Panc1 (cell line): Measurements from ENCODE around the gene SARS1. TPM values are rescaled to one million over a fixed set of nuclear protein-coding genes. Genes with fewer than 3 reads are reported as not detected.

Experiments
- ATAC-seq: fragments of 200-7000 bp; cut with Tn5 transposase; 2 replicates; pipeline ENCODE4 v1.9.1; 2020; ENCODE audit warnings: mild to moderate bottlenecking, moderate library complexity
- BruUV-seq: library from RNA; stranded (reverse); fragments of 400-500 nt; replicated peaks from 2 replicates; lab custom pipeline; 2021; lab: Mats Ljungman, UMichigan
- CTCF ChIA-PET: fragments of 300-600 bp; sonication (Branson Sonifier 250); formaldehyde crosslinking; loops from one replicate; lab custom pipeline; 2022; ENCODE audit warnings: antibody characterized with exemption; lab: Charles Lee
- POLR2A ChIA-PET: fragments of 300-600 bp; sonication (Branson Sonifier 250); formaldehyde crosslinking; loops from one replicate; lab custom pipeline; 2022; ENCODE audit warnings: antibody characterized with exemption; lab: Charles Lee
- DNase-seq: peaks from one replicate; pipeline ENCODE4 v3.0.0-alpha.2; 2010; ENCODE audit warnings: low read depth, low spot score
- H3K27ac ChIP-seq: 2 replicates; pipeline ENCODE4 v1.5.1; 2011; ENCODE audit warnings: mild to moderate bottlenecking, low read length, inconsistent platforms
- H3K27me3 ChIP-seq: fragments of 200-500 bp; sonication (Bioruptor generic); 2 replicates; pipeline ENCODE4 v1.6.0; 2014; ENCODE audit warnings: low read length, inconsistent platforms; ENCODE audit not compliant: control insufficient read depth, insufficient read depth
- H3K36me3 ChIP-seq: fragments of 200-500 bp; sonication (Bioruptor generic); 2 replicates; pipeline ENCODE4 v1.5.1; 2014; ENCODE audit warnings: inconsistent platforms, mild to moderate bottlenecking, low read length, moderate library complexity; ENCODE audit not compliant: control insufficient read depth, insufficient read depth
- H3K4me1 ChIP-seq: 2 replicates; pipeline ENCODE4 v1.5.1; 2011; ENCODE audit warnings: inconsistent platforms, mild to moderate bottlenecking, low read length, moderate library complexity; ENCODE audit not compliant: control insufficient read depth, insufficient read depth
- H3K4me3 ChIP-seq, 2 experiments: 2 replicates each; pipeline ENCODE4 v1.5.1; 2011 to 2012; ENCODE audit warnings: low read depth in 2 of 2, low read length in 2 of 2, mild to moderate bottlenecking in 2 of 2, inconsistent platforms in 1 of 2, moderate library complexity in 1 of 2
- H3K9me3 ChIP-seq: fragments of 200-500 bp; sonication (Bioruptor generic); 2 replicates; pipeline ENCODE4 v1.5.1; 2014; ENCODE audit warnings: low read depth, mild to moderate bottlenecking, inconsistent platforms, low read length, moderate library complexity; ENCODE audit not compliant: control insufficient read depth, insufficient read depth
- CTCF ChIP-seq: fragments of 450-650 bp; IDR thresholded peaks from 2 replicates; pipeline ENCODE4 v1.5.1; 2017; ENCODE audit warnings: mild to moderate bottlenecking
- POLR2AphosphoS5 ChIP-seq: IDR thresholded peaks from 2 replicates; pipeline ENCODE4 v1.6.1; 2012; ENCODE audit warnings: mild to moderate bottlenecking, low read depth, low read length, moderate library complexity
- REST ChIP-seq, 2 experiments: IDR thresholded peaks; 2 replicates each; pipeline ENCODE4 v1.6.1; 2011 to 2012; ENCODE audit warnings: low read depth in 2 of 2, control low read depth in 1 of 2, low read length in 1 of 2, mild to moderate bottlenecking in 1 of 2, moderate library complexity in 1 of 2; ENCODE audit not compliant: insufficient read depth in 1 of 2
- SIN3A ChIP-seq: IDR thresholded peaks from 2 replicates; pipeline ENCODE4 v1.6.1; 2012; ENCODE audit warnings: low read depth, mild to moderate bottlenecking, low read length, moderate library complexity, borderline replicate concordance; ENCODE audit not compliant: insufficient read depth
- TCF7L2 ChIP-seq: IDR thresholded peaks from 2 replicates; pipeline ENCODE4 v1.6.1; 2011; ENCODE audit warnings: mild to moderate bottlenecking, low read depth, low read length, inconsistent platforms
- in situ Hi-C: cut with HindIII; loops from 2 replicates; pipeline ENCODE4 v1.10.0; 2016; ENCODE audit warnings: low sequenced_read_pairs, low pct_unique_long_range_greater_than_20kb
- intact Hi-C: fragments of 100-400 bp; cut with micrococcal nuclease; formaldehyde crosslinking; loops from one replicate; pipeline ENCODE4 v1.10.0; 2022; ENCODE audit not compliant: unreplicated experiment
- total RNA-seq: library from RNA; stranded (reverse); gene quantifications from one replicate; pipeline ENCODE4 v1.2.1, GENCODE V29; 2021; ENCODE audit not compliant: unreplicated experiment

Gene SARS1
- total RNA-seq, 1 experiment from 2014 or later = 115 TPM

GRCh38 chr1:109272831-109273547 is 59.3 kb downstream of the SARS1 start:
- ATAC-seq = no peak
- ChIA-PET POLR2A (no interaction called here), CTCF (no interaction called here)
- no TSS peak for BruUV-seq
- no peak overlapping the region for H3K4me3 ChIP-seq
- intact Hi-C loops = no loop called here
- H3K9me3 ChIP-seq = no peaks in the 10 kb centered on the region
- no peak overlapping the region for H3K27ac ChIP-seq
- no peaks in the 10 kb centered on the region for H3K36me3 ChIP-seq
- TF ChIP-seq CTCF (no peak), SIN3A (no peak)
- peaks cover 22% of the 10 kb centered on the region for H3K4me1 ChIP-seq
- in situ Hi-C loops = no loop called here
- no peak for DNase-seq
- no peaks in the 10 kb centered on the region for H3K27me3 ChIP-seq

GRCh38 chr1:109273570-109274288 is 60.0 kb downstream of the SARS1 start:
- peaks cover 22% of the 10 kb centered on the region for H3K4me1 ChIP-seq
- DNase-seq = no peak
- POLR2A ChIA-PET = no interaction called here

More at GRCh38 chr1:109273570-109274288, 60.0 kb downstream of the SARS1 start:
- intact Hi-C loops = no loop called here
- ATAC-seq = no peak
- no peaks in the 10 kb centered on the region for H3K9me3 ChIP-seq
- H3K4me3 ChIP-seq = no peak overlapping the region
- H3K27ac ChIP-seq = peak overlapping the region; percentile 71; the same call in 1 of the 2 replicates
- H3K36me3 ChIP-seq = no peaks in the 10 kb centered on the region
- no peaks in the 10 kb centered on the region for H3K27me3 ChIP-seq
- in situ Hi-C loops = no loop called here
- no peak for TF ChIP-seq CTCF
- TF ChIP-seq REST (IDR thresholded peaks at IDR 0.05; ENCODE audit: insufficient read depth in 1 of 2, low read depth in 2 of 2, low read length in 1 of 2) = no peak
- no peak for TF ChIP-seq SIN3A
- no peak for TF ChIP-seq TCF7L2
- TF ChIP-seq POLR2AphosphoS5 = no peak
- no TSS peak for BruUV-seq
- CTCF ChIA-PET = no interaction called here
